GM12873 (cell line): ENCODE data around the gene UCP3.

Experiments
- TF ChIP-seq, protein P1 (sequence below): IDR thresholded peaks from 2 replicates; pipeline ENCODE4 v1.5.1; 2012; ENCODE audit warnings: low read depth, mild to moderate bottlenecking, moderate library complexity, low read length, control low read depth; ENCODE audit not compliant: insufficient read depth; ENCODE audit errors: missing control alignments

Gene UCP3

DNA sequence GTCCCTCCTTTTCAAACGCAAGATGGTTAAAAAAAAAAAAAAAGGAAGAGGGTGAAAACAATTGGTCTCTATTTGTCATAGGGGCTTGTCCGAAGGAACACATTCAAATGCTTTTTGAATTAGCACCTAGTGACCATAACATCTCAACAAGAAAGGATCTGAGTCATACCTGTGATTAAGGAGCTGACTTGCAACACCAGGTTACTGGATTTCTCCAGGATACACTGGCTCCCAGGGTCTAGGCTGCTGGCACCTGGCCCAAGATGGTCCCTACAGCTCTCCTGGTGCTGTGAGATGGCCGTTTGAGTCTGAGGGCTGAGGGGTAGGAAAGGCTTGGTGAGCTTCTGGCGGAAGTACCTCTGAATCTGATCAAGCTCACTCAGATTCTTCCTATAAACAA is 28.4 kb upstream of the UCP3 start:
- TF ChIP-seq, protein P1, sequence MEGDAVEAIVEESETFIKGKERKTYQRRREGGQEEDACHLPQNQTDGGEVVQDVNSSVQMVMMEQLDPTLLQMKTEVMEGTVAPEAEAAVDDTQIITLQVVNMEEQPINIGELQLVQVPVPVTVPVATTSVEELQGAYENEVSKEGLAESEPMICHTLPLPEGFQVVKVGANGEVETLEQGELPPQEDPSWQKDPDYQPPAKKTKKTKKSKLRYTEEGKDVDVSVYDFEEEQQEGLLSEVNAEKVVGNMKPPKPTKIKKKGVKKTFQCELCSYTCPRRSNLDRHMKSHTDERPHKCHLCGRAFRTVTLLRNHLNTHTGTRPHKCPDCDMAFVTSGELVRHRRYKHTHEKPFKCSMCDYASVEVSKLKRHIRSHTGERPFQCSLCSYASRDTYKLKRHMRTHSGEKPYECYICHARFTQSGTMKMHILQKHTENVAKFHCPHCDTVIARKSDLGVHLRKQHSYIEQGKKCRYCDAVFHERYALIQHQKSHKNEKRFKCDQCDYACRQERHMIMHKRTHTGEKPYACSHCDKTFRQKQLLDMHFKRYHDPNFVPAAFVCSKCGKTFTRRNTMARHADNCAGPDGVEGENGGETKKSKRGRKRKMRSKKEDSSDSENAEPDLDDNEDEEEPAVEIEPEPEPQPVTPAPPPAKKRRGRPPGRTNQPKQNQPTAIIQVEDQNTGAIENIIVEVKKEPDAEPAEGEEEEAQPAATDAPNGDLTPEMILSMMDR = no peak

DNA sequence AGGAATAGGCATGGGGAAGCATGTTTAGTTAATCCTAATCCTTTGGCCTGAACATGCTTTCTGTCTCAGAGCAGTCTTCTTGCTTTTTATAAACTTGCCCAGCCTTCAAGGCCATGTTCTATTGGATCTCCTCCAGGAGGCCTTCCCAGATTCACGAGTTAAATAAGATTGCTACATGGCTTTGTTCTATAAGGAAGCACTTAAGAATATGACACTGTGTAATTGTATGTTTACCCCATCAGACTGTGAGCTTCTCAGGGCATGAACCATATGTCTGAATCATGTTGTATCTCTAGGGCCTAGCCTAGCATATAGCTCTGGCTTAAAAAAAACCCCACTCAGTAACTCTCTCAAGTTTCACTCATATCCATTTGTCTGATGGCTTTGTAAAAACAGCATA is 26.4 kb upstream of the UCP3 start:
- TF ChIP-seq, protein P1 = no peak

DNA sequence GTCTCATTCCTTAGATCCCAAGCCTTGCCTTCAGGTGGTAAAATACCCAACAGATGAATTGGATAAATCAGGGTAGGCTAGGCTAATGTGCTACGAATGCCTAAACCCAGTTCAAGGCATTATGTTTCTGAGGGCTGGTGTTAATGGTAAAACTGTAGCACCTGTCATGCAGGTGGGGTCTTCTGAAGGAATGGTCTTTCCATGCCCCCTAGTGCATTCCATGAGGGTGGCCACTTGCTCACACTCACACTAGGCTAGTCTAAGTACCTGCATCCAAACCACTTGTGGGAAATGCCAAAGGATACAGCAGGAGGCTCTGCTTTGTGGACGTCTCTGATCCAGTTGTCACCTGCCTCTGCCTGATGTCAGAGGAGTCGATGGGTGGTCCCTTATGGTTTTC is 24.2 kb upstream of the UCP3 start:
- TF ChIP-seq, protein P1 = no peak

DNA sequence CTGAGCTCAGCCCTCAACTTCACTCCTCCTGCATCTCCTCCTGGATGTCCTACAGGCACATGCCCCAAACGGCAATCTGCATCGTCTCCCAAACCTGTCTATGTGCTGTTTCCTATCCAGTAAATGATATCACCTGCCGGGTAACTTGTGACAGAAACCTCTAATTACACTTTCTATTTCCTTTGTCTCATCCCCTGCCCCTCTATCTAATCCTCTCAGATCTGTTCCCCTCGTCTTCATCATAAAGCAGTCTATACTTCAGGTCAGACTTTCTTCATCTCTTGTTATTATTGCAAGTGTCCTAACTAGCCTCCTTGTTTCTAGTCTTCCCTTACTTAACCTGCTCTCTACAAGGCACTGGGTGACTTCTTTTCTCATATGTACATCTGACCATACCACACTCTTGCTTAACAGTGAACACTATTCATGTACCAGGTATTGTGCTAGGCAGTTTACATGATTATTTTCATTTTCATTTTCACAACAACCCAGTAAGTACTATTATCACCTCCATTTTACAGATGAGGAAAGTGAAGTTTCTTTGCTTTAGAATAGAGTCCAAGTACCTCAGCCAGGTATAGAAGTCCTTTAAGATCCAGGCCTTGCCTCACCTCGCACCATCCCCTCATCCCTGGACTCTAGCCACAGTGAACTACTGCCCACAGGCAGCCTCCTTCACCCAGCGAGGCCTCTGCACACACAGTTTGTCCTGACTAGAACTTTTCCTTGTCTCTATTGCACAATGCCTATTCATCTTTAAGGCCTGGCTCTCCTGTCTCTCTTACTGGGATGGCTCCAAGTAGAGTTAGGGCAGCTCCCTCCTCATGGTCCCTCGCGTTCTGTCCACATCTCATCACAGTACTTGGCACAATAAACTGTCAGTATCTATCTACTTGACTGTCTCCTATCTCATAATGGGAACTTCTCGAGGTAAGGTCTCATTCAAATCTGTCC is 22.1 kb upstream of the UCP3 start:
- TF ChIP-seq, protein P1 = no peak

DNA sequence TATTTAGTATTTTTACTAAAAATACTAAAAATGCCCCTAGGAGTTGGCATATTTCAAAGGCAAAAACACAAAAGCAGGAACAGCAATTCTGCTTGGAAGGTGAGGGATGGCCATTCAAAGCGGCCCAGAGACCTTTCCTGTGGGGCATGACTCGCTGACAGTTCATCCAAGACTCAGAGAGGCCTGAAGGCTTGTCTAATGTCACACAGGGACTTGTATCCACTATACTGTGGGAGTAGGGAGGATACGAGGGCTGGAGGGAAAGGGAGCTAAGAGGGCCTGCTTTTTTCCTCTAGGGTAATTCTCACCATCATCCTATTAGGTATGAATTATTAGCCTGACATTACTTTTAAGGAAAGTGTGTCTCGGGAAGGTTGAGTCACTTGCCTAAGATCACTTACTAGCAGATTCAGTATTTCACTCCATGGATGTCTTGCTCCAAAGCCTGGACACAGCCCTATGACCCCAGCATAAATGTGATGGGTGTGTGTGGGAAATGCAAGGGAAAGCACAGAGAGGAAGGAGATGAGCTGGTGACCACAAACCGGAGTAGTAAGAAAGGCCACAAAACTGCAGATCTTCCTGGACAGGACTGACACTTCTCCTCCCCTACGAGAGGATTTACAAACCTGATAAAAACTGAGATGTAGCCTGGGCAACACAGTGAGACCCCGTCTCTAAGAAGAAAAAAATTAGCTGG is 16.7 kb upstream of the UCP3 start:
- TF ChIP-seq, protein P1 = no peak

DNA sequence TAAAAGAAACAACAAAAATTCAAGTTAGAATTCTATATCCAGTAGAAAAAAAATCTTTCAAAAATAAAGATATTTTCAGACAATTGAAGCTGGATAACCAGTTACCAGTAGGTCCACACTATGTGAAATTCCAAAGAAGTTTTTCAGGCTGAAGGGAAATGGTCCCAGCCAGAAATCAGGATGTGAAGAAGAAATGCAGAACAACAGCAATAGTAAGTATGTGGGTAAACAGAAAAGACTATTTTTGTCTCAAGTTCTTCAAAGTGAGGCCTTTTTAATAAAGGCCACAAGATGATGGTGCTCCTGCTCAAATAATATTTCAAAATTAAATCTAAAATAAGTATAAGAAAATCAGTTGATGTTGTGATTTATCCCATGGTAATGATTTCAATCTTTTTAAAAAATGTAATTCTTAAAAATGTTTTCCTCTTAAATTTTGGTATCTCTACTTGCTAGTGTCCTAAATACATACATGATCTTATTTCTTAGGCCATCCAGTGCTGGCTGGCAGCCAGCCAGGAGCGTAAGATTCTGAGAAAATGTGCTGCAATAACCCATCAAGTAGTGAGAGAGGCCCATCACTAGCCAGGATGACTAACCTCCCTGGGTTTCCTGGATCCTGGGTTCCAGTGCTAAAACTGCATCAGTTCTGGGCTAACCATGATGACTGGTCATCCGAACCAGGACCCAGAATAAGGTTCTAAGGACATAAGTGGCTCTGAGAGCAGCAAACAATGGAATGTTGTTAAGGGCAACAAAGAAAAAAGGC is 15.6 kb upstream of the UCP3 start:
- TF ChIP-seq, protein P1 = no peak

DNA sequence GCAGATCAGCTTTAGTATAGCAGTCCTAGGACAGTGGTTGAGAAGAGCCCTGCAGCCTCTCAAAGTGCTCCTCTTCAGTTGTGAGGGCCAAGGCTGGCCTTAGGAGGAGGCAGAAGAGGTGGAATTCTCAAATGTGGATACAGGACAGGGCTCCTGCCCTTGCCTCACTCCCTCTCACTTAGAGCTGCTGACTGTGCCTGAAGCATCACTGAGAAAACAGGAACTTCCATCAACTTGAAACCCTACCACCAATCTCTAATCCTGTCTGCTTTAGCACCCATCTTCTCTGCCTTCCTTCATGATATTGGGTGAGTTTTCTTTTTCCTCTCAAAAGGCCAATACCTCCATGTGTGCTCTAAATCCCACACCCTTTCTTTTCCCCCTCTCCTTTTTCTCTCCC is 14.4 kb upstream of the UCP3 start:
- TF ChIP-seq, protein P1 = no peak
